GM21423 (cell line): Measurements from ENCODE around the gene LRRC26.

Experiments used
- ATAC-seq: cut with Tn5 transposase; IDR thresholded peaks from one replicate; pipeline ENCODE4 v1.9.1; 2021; ENCODE audit warnings: mild to moderate bottlenecking, moderate library complexity; ENCODE audit not compliant: unreplicated experiment

The LRRC26 gene

GRCh38 chr9:137168904-137169856, 671 bp downstream of the LRRC26 start:
- no peak for ATAC-seq

- ATAC-seq = no peak
Measured at GRCh38 chr9:137168573-137168903, 1.3 kb downstream of the LRRC26 start.

- no peak for ATAC-seq
Measured at GRCh38 chr9:137167747-137168572, 1.9 kb downstream of the LRRC26 start.

GRCh38 chr9:137167277-137167746, 2.5 kb downstream of the LRRC26 start:
- ATAC-seq = no peak

GRCh38 chr9:137166380-137167229, 3.2 kb downstream of the LRRC26 start:
- no peak for ATAC-seq

GRCh38 chr9:137165250-137165836, 4.5 kb downstream of the LRRC26 start:
- ATAC-seq = no peak

GRCh38 chr9:137164370-137165249, 5.2 kb downstream of the LRRC26 start:
- ATAC-seq = no peak

- ATAC-seq = no peak
Measured at GRCh38 chr9:137163805-137164204, 6.0 kb downstream of the LRRC26 start.

- ATAC-seq = no peak
Measured at GRCh38 chr9:137163365-137163715, 6.5 kb downstream of the LRRC26 start.

GRCh38 chr9:137162505-137163364, 7.1 kb downstream of the LRRC26 start:
- no peak for ATAC-seq

- no peak for ATAC-seq
Measured at GRCh38 chr9:137161558-137162486, 8.0 kb downstream of the LRRC26 start.

GRCh38 chr9:137160716-137161557, 8.9 kb downstream of the LRRC26 start:
- ATAC-seq = no peak

- ATAC-seq = no peak
Measured at GRCh38 chr9:137160054-137160425, 9.8 kb downstream of the LRRC26 start.

GRCh38 chr9:137159105-137160053, 10.5 kb downstream of the LRRC26 start:
- no peak for ATAC-seq

GRCh38 chr9:137158625-137159024, 11.2 kb downstream of the LRRC26 start:
- ATAC-seq = no peak
